Renal cortical epithelial cell (primary cell): ENCODE measurements around the gene SNRNP70. TPM values are rescaled to one million over a fixed set of nuclear protein-coding genes. Genes with fewer than 3 reads are reported as not detected.

Experiments used
- total RNA-seq: library from RNA; depleted of rRNA; stranded (reverse); fragments of >200 nt; gene quantifications from 2 replicates; pipeline ENCODE4 v1.2.3, GENCODE V29; 2014

The SNRNP70 gene
- total RNA-seq, 1 donor from 2014 or later: 138 TPM

Other genes starting within 250 kb of the SNRNP70 start
- 0.60 and 1.7 TPM in 2 replicates for gene HSD17B14, start 249.0 kb upstream of the SNRNP70 start, total RNA-seq
- 6.8 and 14.4 TPM in 2 replicates for gene PLEKHA4, start 216.8 kb upstream of the SNRNP70 start, total RNA-seq
- gene PPP1R15A, start 213.0 kb upstream of the SNRNP70 start, total RNA-seq: 28.1 and 29.9 TPM in 2 replicates
- gene TULP2, start 186.7 kb upstream of the SNRNP70 start, total RNA-seq: 0.10 TPM in 1 of 2 replicates, not detected in the other
- 100 and 287 TPM in 2 replicates for gene NUCB1, start 185.1 kb upstream of the SNRNP70 start, total RNA-seq
- gene DHDH, start 151.8 kb upstream of the SNRNP70 start, total RNA-seq: 0.10 and 1.7 TPM in 2 replicates
- gene BAX, start 130.6 kb upstream of the SNRNP70 start, total RNA-seq: 101 and 135 TPM in 2 replicates
- 1,420 and 1,436 TPM in 2 replicates for gene FTL, start 120.1 kb upstream of the SNRNP70 start, total RNA-seq
- 42.9 and 72.1 TPM in 2 replicates for gene GYS1, start 92.1 kb upstream of the SNRNP70 start, total RNA-seq
- 170 and 313 TPM in 2 replicates for gene RUVBL2, start 91.6 kb upstream of the SNRNP70 start, total RNA-seq
- 0.25 TPM in 1 of 2 replicates, not detected in the other for gene LHB, start 68.4 kb upstream of the SNRNP70 start, total RNA-seq
- not detected in 2 replicates for gene CGB3, start 61.1 kb upstream of the SNRNP70 start, total RNA-seq
- gene CGB2, start 53.6 kb upstream of the SNRNP70 start, total RNA-seq: 1.0 TPM in 1 of 2 replicates, not detected in the other
- gene CGB1, start 48.6 kb upstream of the SNRNP70 start, total RNA-seq: 1.4 TPM in 1 of 2 replicates, not detected in the other
- gene CGB5, start 41.6 kb upstream of the SNRNP70 start, total RNA-seq: not detected in 2 replicates
- gene CGB8, start 36.3 kb upstream of the SNRNP70 start, total RNA-seq: 1.2 TPM in 1 of 2 replicates, not detected in the other
- 0.25 and 0.35 TPM in 2 replicates for gene CGB7, start 27.7 kb upstream of the SNRNP70 start, total RNA-seq
- 0.25 and 0.52 TPM in 2 replicates for gene NTF4, start 20.6 kb upstream of the SNRNP70 start, total RNA-seq
- gene KCNA7, start 12.8 kb upstream of the SNRNP70 start, total RNA-seq: not detected in 2 replicates
- 2.5 and 7.5 TPM in 2 replicates for gene LIN7B, start 28.9 kb downstream of the SNRNP70 start, total RNA-seq
- gene C19orf73, start 33.7 kb downstream of the SNRNP70 start, total RNA-seq: 0.45 TPM in 1 of 2 replicates, not detected in the other
- 2.6 and 3.6 TPM in 2 replicates for gene PPFIA3, start 34.1 kb downstream of the SNRNP70 start, total RNA-seq
- gene HRC, start 69.9 kb downstream of the SNRNP70 start, total RNA-seq: not detected in 2 replicates
- 15.3 and 30.4 TPM in 2 replicates for gene TRPM4, start 72.3 kb downstream of the SNRNP70 start, total RNA-seq
- 0.25 TPM in 1 of 2 replicates, not detected in the other for gene SLC6A16, start 239.7 kb downstream of the SNRNP70 start, total RNA-seq
- not detected in 2 replicates for gene CD37, start 250.0 kb downstream of the SNRNP70 start, total RNA-seq